Large intestine (tissue), 3 donors: ENCODE measurements around the gene GMDS. TPM values are rescaled to one million over a fixed set of nuclear protein-coding genes. Genes with fewer than 3 reads are reported as not detected.
A peak's percentile ranks its signal among the peaks of the same experiment; 100 is the strongest.

Experiments used
- DNase-seq, 2 donors: peaks; one replicate each; pipeline versions ENCODE4 v3.0.0 to v3.0.0-alpha.2; 2013
- H3K27ac ChIP-seq: one replicate; pipeline ENCODE4 v1.5.1; 2013; ENCODE audit warnings: low read length
- H3K27me3 ChIP-seq: 2 replicates; pipeline ENCODE4 v1.6.1; 2013; ENCODE audit warnings: low read length; ENCODE audit not compliant: control insufficient read depth, insufficient read depth
- H3K36me3 ChIP-seq: 2 replicates; pipeline ENCODE4 v1.6.1; 2013; ENCODE audit warnings: low read length; ENCODE audit not compliant: control insufficient read depth, insufficient read depth
- H3K4me1 ChIP-seq: one replicate; pipeline ENCODE4 v1.6.1; 2013; ENCODE audit warnings: low read length; ENCODE audit not compliant: control insufficient read depth, insufficient read depth
- H3K4me3 ChIP-seq: one replicate; pipeline ENCODE4 v1.5.1; 2013; ENCODE audit warnings: low read length
- H3K9me3 ChIP-seq: one replicate; pipeline ENCODE4 v1.6.1; 2013; ENCODE audit warnings: mild to moderate bottlenecking, low read depth, low read length, moderate library complexity; ENCODE audit not compliant: control insufficient read depth
- WGBS: methylation state at CpG from one replicate; pipeline ENCODE4 v1.1.5; 2013; ENCODE audit warnings: low lambda C conversion rate; ENCODE audit not compliant: insufficient coverage; 5-methylcytosine and 5-hydroxymethylcytosine counted together
- polyA plus RNA-seq: library from polyadenylated mRNA; unstranded; fragments of 120-200 nt; gene quantifications from one replicate; pipeline ENCODE4 v1.2.1, GENCODE V29; 2013

The GMDS gene
- polyA plus RNA-seq, 1 donor: 58.9 TPM

- H3K27ac ChIP-seq: no peak overlapping the region
- no peak for DNase-seq
- H3K27me3 ChIP-seq: no peaks in the 10 kb centered on the region
- no peak overlapping the region for H3K4me3 ChIP-seq
- WGBS: 86% methylated on average over 1 of the region's 4 CpGs
- H3K9me3 ChIP-seq: no peaks in the 10 kb centered on the region
- H3K4me1 ChIP-seq: no peaks in the 10 kb centered on the region
- no peaks in the 10 kb centered on the region for H3K36me3 ChIP-seq
These were observed 384.6 kb downstream of the GMDS start for GRCh38 chr6:1860756-1861348.

- H3K36me3 ChIP-seq: no peaks in the 10 kb centered on the region
- DNase-seq: no peak
- no peak overlapping the region for H3K27ac ChIP-seq
- WGBS: no CpG with 5 or more reads among the region's 6 CpGs
- H3K4me1 ChIP-seq: no peaks in the 10 kb centered on the region
- H3K9me3 ChIP-seq: no peaks in the 10 kb centered on the region
- no peaks in the 10 kb centered on the region for H3K27me3 ChIP-seq
- no peak overlapping the region for H3K4me3 ChIP-seq
These were observed 386.5 kb downstream of the GMDS start for GRCh38 chr6:1858859-1859258.

GRCh38 chr6:1858196-1858595, 387.2 kb downstream of the GMDS start:
- no peak overlapping the region for H3K27ac ChIP-seq
- H3K4me1 ChIP-seq: no peaks in the 10 kb centered on the region
- no peaks in the 10 kb centered on the region for H3K27me3 ChIP-seq
- H3K36me3 ChIP-seq: no peaks in the 10 kb centered on the region
- DNase-seq: no peak
- H3K9me3 ChIP-seq: no peaks in the 10 kb centered on the region
- H3K4me3 ChIP-seq: no peak overlapping the region
- WGBS: 88% methylated on average over 1 of the region's 4 CpGs

GRCh38 chr6:1856381-1856780, 389.0 kb downstream of the GMDS start:
- no peak overlapping the region for H3K27ac ChIP-seq
- H3K9me3 ChIP-seq: no peaks in the 10 kb centered on the region
- DNase-seq: peak; percentile 37 to 70
- no peak overlapping the region for H3K4me3 ChIP-seq
- H3K27me3 ChIP-seq: no peaks in the 10 kb centered on the region
- no peaks in the 10 kb centered on the region for H3K4me1 ChIP-seq
- H3K36me3 ChIP-seq: no peaks in the 10 kb centered on the region
- WGBS: 0% methylated on average over 1 of the region's 3 CpGs

GRCh38 chr6:1855890-1856289, 389.5 kb downstream of the GMDS start:
- Histone ChIP-seq H3K27ac (no peak overlapping the region), H3K27me3 (no peaks in the 10 kb centered on the region), H3K4me3 (no peak overlapping the region), H3K4me1 (no peaks in the 10 kb centered on the region), H3K36me3 (no peaks in the 10 kb centered on the region), H3K9me3 (no peaks in the 10 kb centered on the region)
- 80% methylated on average over 1 of the region's 4 CpGs for WGBS
- no peak for DNase-seq

GRCh38 chr6:1854296-1854695, 391.1 kb downstream of the GMDS start:
- no CpG with 5 or more reads among the region's 2 CpGs for WGBS
- no peaks in the 10 kb centered on the region for H3K9me3 ChIP-seq
- H3K4me1 ChIP-seq: no peaks in the 10 kb centered on the region
- no peaks in the 10 kb centered on the region for H3K27me3 ChIP-seq
- H3K27ac ChIP-seq: no peak overlapping the region
- no peak overlapping the region for H3K4me3 ChIP-seq
- no peaks in the 10 kb centered on the region for H3K36me3 ChIP-seq
- DNase-seq: no peak

- no peak overlapping the region for H3K27ac ChIP-seq
- H3K4me3 ChIP-seq: no peak overlapping the region
- no peak for DNase-seq
- no peaks in the 10 kb centered on the region for H3K4me1 ChIP-seq
- H3K36me3 ChIP-seq: no peaks in the 10 kb centered on the region
- no peaks in the 10 kb centered on the region for H3K9me3 ChIP-seq
- H3K27me3 ChIP-seq: no peaks in the 10 kb centered on the region
- no CpG with 5 or more reads among the region's 1 CpG for WGBS
These were observed 391.6 kb downstream of the GMDS start for GRCh38 chr6:1853761-1854160.

- no peaks in the 10 kb centered on the region for H3K4me1 ChIP-seq
- no CpG with 5 or more reads among the region's 13 CpGs for WGBS
- H3K36me3 ChIP-seq: no peaks in the 10 kb centered on the region
These were observed 393.5 kb downstream of the GMDS start for GRCh38 chr6:1851681-1852456.

GRCh38 chr6:1850840-1851157, 394.6 kb downstream of the GMDS start:
- Histone ChIP-seq H3K27ac (no peak overlapping the region), H3K27me3 (no peaks in the 10 kb centered on the region), H3K36me3 (no peaks in the 10 kb centered on the region), H3K4me1 (no peaks in the 10 kb centered on the region), H3K9me3 (no peaks in the 10 kb centered on the region), H3K4me3 (no peak overlapping the region)
- 42% methylated on average over 2 of the region's 7 CpGs for WGBS
- peak in 1 of 2 donors; percentile 30 for DNase-seq

More at GRCh38 chr6:1851681-1852456, 393.5 kb downstream of the GMDS start:
- H3K4me3 ChIP-seq: no peak overlapping the region
- no peaks in the 10 kb centered on the region for H3K9me3 ChIP-seq
- H3K27me3 ChIP-seq: no peaks in the 10 kb centered on the region
- H3K27ac ChIP-seq: no peak overlapping the region
- DNase-seq: no peak

GRCh38 chr6:1850121-1850839, 395.1 kb downstream of the GMDS start:
- DNase-seq: peak in 1 of 2 donors; percentile 56
- Histone ChIP-seq H3K4me3 (no peak overlapping the region), H3K9me3 (no peaks in the 10 kb centered on the region), H3K36me3 (no peaks in the 10 kb centered on the region), H3K4me1 (no peaks in the 10 kb centered on the region), H3K27me3 (no peaks in the 10 kb centered on the region), H3K27ac (no peak overlapping the region)
- no CpG with 5 or more reads among the region's 8 CpGs for WGBS
